ENCODE measurements around the gene CDH20. TPM values are rescaled to one million over a fixed set of nuclear protein-coding genes. Genes with fewer than 3 reads are reported as not detected.

The CDH20 gene
- total and polyA plus RNA-seq, 10 donors = 0.04 to 0.05 TPM; not detected in 8

DNA sequence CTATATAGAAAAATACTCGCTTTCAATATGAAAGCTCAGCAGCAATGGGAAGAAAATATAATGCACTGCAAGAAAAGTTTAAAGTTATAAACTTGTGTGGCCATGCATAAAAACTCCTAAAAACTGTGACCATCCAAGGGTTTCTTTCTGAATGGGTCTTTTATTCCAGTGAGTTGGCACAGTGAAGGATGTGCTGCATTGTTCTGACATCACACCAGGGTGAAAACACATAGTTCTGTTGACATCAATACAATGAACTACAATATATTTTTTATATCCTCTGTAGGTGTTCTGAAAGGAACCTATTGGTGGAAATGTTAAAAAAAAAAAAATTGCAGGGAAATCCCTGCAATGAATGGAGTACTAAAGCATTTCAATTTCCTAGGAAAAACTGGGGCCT, 80.2 kb downstream of the CDH20 start:
- Histone ChIP-seq H3K27ac (no peak overlapping the region), H3K9me3 (no peaks in the 10 kb centered on the region), H3K36me3 (no peaks in the 10 kb centered on the region), H3K27me3 (replicated peaks in 1 of 7) (no peaks in the 10 kb centered on the region), H3K4me3 (no peak overlapping the region), H3K4me1 (no peaks in the 10 kb centered on the region)
- WGBS, 5 donors = 88 to 98% (median 98%) methylated on average over 1 of the region's 1 CpG
- intact Hi-C loops (cut with DNase I; ENCODE audit: low total_unique reads) = no loop called here
- no peak for DNase-seq
- TF ChIP-seq POLR2AphosphoS5 (IDR thresholded peaks at IDR 0.05) (no peak), POLR2A (IDR thresholded peaks at IDR 0.05) (no peak)
- TF ChIP-seq, protein P1, sequence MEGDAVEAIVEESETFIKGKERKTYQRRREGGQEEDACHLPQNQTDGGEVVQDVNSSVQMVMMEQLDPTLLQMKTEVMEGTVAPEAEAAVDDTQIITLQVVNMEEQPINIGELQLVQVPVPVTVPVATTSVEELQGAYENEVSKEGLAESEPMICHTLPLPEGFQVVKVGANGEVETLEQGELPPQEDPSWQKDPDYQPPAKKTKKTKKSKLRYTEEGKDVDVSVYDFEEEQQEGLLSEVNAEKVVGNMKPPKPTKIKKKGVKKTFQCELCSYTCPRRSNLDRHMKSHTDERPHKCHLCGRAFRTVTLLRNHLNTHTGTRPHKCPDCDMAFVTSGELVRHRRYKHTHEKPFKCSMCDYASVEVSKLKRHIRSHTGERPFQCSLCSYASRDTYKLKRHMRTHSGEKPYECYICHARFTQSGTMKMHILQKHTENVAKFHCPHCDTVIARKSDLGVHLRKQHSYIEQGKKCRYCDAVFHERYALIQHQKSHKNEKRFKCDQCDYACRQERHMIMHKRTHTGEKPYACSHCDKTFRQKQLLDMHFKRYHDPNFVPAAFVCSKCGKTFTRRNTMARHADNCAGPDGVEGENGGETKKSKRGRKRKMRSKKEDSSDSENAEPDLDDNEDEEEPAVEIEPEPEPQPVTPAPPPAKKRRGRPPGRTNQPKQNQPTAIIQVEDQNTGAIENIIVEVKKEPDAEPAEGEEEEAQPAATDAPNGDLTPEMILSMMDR (IDR thresholded peaks at IDR 0.05 in 8 of 11, conservative IDR thresholded peaks at IDR 0.05 in 3 of 11) = no peak

DNA sequence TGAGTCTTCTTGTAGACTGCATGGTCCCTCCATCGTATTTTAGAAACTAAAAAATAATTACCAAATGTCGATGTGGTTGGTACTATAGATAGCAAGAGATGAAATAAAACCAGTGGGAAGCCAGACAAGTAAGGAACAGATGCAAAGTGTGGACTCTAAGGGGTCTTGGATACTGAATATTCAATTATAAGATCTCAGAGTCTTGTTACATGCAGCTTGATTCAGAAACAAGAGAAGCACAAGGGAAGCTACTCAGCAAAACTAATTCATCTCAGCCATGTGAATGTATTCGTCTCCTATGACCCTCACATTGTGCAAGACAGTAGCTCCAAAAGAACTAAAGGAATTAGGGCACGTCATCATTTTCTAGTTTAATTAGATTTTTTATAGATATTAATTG, 80.9 kb downstream of the CDH20 start:
- H3K4me1 ChIP-seq = no peaks in the 10 kb centered on the region
- no peaks in the 10 kb centered on the region for H3K27me3 ChIP-seq (replicated peaks in 1 of 7)
- H3K4me3 ChIP-seq = no peak overlapping the region
- DNase-seq = no peak
- intact Hi-C loops (cut with DNase I; ENCODE audit: low total_unique reads) = no loop called here
- TF ChIP-seq POLR2AphosphoS5 (IDR thresholded peaks at IDR 0.05) = no peak
- no peak for TF ChIP-seq POLR2A (IDR thresholded peaks at IDR 0.05)
- TF ChIP-seq, protein P1 (IDR thresholded peaks at IDR 0.05 in 8 of 11, conservative IDR thresholded peaks at IDR 0.05 in 3 of 11) = no peak
- WGBS, 5 donors = 82 to 90% (median 87%) methylated on average over 4 of the region's 4 CpGs
- H3K9me3 ChIP-seq = no peaks in the 10 kb centered on the region
- no peaks in the 10 kb centered on the region for H3K36me3 ChIP-seq
- H3K27ac ChIP-seq = no peak overlapping the region

GRCh38 chr18:61419763-61420162, 86.5 kb downstream of the CDH20 start:
- intact Hi-C loops (cut with DNase I; ENCODE audit: low total_unique reads) = no loop called here
- H3K9me3 ChIP-seq = no peaks in the 10 kb centered on the region
- H3K27me3 ChIP-seq (replicated peaks in 1 of 7) = no peaks in the 10 kb centered on the region
- H3K4me3 ChIP-seq = no peak overlapping the region
- no peaks in the 10 kb centered on the region for H3K4me1 ChIP-seq
- no peaks in the 10 kb centered on the region for H3K36me3 ChIP-seq
- H3K27ac ChIP-seq = no peak overlapping the region
- TF ChIP-seq, protein P1 (IDR thresholded peaks at IDR 0.05 in 8 of 11, conservative IDR thresholded peaks at IDR 0.05 in 3 of 11) = no peak
- TF ChIP-seq POLR2A (IDR thresholded peaks at IDR 0.05) (no peak), POLR2AphosphoS5 (IDR thresholded peaks at IDR 0.05) (no peak)
- WGBS, 5 donors = 88 to 100% (median 98%) methylated on average over 1 of the region's 1 CpG
- DNase-seq = no peak

DNA sequence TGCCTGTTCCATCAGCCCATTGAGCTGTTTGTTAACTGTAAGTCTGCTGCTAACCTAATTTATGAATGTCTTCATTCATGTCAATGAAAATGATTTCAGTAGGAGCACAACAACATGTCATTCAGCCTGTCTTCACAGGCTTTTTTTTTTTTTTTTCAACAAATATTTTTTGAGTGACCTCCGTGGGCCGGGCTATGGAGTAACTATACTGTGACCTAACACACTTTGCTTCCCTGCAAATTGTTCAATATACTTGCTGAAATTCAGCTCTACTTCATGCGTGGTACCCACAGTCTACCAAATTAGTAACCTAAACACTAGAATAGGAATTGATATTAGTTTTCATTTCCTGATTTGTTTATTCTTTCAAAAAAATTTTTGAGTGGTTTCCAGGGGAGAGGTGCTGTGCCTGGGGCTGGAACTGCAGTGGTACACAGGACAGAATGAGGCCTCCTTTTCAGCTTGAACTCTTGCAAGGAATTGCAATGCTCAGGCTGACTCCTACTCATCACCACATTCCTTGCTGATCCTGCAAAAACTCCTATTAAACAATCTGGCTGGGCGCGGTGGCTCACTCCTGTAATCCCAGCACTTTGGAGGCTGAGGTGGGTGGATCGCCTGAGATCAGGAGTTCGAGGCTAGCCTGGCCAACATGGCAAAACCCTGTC, 87.1 kb downstream of the CDH20 start:
- H3K9me3 ChIP-seq = no peaks in the 10 kb centered on the region
- 84 to 94% (median 93%) methylated on average over 7 of the region's 7 CpGs for WGBS, 5 donors
- intact Hi-C loops (cut with DNase I; ENCODE audit: low total_unique reads) = no loop called here
- no peak for DNase-seq
- H3K27ac ChIP-seq = no peak overlapping the region
- H3K4me3 ChIP-seq = no peak overlapping the region
- H3K36me3 ChIP-seq = no peaks in the 10 kb centered on the region
- no peaks in the 10 kb centered on the region for H3K27me3 ChIP-seq (replicated peaks in 1 of 7)
- H3K4me1 ChIP-seq = no peaks in the 10 kb centered on the region
- TF ChIP-seq POLR2A (IDR thresholded peaks at IDR 0.05) (no peak), POLR2AphosphoS5 (IDR thresholded peaks at IDR 0.05) (no peak)
- TF ChIP-seq, protein P1 (IDR thresholded peaks at IDR 0.05 in 8 of 11, conservative IDR thresholded peaks at IDR 0.05 in 3 of 11) = no peak
